Medulla oblongata (tissue), 1 donor: ENCODE data around the gene GSK3A.
"Not testable (repeated sequence)": the region's sequence is repeated elsewhere in the genome, so short reads cannot be mapped to it uniquely, and the experiment has no call there.

ENCODE experiments used
- DNase-seq: peaks from one replicate; pipeline ENCODE4 v3.0.0-alpha.2; 2015; ENCODE audit errors: extremely low spot score

GSK3A gene

DNA sequence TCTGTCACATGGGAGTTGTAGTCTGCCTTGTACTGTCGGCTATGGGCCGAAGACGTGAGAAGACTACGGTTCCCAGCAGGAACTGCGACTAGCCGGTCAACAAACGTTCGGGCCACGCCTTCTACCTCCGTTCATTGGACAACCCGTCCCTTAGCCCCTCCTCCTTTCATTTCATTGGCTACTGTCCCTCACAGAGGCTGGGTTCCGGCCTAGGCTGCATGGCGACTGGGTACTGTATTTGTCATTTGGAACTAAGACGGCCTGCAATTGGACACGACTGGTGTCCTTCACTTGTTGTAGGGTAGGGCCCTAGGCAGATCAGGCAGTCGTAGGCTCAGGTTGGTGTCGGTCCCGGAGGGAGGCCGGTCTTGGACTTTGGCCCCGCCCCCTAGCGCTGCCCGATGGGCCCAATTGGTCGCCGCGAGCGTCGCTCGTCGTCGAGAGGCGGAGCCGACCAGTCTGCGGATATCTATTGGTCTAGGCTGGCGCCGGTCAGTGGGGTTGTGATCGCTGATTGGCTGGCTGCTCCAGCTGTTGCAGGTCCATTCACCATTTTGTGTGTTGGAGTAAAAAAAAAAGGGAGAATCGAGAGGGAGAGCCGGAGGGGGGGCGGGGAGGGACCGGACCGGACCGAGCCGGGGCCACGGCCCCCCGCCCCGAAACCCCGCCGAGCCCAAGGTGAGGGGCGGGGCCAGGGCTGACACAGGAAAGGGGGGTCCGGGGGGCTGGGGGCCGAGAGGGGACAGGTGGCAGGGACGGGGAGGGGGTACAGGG lies 26.5 kb upstream of the GSK3A start, which contains the start of gene CIC:
CIC (plus strand) TSS at position 549 of the 774 bp plus-strand sequence. CDS start 2,532 bp downstream, outside the sequence.
- DNase-seq = peak; percentile 100

DNA sequence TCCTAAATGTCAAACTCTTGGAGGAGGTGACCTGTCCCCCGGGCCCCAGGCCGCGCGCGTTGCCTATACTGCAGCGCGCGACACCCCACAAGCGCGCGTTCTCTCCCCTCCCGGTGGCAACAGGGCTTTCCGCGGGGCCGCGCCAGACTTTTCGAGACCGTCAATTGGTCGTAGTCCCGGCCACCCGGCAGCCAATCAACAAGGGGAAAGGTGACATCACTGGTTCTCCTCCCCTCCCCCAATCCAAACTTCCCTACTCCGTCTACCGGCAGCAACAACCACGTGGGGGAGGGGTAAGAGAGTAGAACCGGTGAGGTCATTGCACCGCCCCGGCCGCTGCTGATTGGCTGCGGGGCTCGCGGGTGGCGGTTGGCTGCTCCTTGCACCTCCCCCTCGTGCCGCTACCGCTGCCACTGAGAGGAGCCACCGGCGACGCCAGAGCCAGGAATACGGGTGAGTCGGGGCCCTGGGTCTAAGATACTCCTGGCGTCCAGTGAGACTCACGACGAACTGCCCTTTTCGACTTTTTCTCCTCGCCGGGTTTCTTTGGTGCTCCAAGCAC lies 25.8 kb upstream of the GSK3A start:
- peak; percentile 100 for DNase-seq

DNA sequence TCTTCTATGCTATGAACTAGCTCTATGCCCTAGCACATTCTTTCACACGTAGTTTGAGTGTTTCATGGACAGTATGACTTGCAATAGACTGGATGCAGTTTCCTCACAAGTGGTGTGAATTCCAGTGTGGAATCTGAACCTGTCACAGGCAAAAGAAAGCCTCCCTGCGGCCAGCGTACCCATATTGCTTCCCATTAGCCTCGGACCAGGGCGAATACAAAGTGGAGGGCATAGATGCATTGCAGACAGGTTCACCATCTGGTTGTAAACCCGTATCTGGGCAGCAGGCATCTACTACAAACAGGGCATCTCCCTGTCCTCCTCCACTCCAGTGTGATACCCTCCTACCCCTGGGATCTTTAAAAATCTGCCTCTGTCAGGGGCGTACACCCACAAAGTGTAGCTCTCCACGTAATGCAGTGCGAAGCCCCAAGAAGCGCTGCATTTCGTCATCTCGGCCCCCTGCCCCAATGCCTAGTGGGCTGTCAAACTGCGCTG lies 25.3 kb upstream of the GSK3A start:
- DNase-seq = peak; percentile 29

DNA sequence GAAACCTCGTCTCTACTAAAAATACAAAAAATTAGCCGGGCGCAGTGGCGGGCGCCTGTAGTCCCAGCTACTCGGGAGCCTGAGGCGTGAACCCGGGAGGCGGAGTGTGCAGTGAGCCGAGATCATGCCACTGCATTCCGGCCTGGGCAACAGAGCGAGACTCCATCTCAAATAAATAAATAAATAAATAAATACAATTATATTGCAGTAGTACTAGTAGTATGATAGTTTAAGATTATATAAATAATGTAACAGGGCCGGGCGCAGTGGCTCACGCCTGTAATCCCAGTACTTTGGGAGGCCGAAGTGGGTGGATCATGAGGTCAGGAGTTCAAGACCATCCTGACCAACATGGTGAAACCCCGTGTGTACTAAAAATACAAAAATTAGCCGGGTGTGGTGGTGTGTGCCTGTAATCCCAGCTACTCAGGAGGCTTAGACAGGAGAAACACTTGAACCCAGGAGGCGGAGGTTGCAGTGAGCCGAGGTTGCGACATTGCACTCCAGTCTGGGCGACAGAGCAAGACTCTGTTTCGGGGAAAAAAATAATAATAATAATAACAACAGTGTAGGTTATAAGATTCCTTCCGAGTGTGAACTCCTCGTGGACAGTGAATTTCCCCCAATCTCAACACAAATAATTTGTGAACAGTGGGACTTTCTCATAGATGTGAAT lies 24.7 kb upstream of the GSK3A start:
- DNase-seq = not testable (repeated sequence)

DNA sequence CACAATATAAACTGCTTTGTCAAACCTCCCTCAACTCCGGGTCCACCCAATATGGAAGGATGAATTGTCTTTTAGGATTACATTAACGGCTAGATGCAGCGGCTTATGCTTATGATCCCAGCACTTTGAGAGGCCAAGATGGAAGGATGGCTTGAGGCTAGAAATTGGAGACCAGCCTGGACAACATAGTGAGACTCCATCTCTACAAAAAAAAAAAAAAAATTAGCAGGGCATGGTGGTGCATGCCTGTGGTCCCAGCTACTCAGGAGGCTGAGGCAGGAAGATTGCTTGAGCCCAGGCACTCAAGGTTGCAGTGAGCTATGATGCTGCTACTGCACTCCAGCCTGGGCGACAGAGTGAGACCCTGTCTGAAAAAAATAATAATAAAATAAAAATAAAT lies 23.7 kb upstream of the GSK3A start:
- not testable (repeated sequence) for DNase-seq

DNA sequence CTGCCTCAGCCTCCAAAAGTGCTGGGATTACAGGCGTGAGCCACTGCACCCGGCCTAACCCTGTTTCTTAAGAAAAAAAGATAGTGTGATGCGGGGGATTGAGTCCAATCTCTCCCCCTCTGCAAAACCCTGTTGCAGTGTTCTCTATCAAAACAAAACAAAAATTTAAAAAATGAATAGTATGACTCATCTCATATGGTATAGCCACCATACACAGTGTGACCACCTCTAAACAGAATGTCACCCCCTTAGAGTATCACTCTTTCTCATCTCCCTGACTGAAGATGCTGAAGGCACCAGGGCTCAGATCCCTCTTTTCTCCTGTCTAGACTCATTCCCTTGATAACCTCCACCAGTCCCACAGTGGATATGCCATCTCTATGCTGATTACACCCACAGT lies 19.4 kb upstream of the GSK3A start:
- no peak for DNase-seq

DNA sequence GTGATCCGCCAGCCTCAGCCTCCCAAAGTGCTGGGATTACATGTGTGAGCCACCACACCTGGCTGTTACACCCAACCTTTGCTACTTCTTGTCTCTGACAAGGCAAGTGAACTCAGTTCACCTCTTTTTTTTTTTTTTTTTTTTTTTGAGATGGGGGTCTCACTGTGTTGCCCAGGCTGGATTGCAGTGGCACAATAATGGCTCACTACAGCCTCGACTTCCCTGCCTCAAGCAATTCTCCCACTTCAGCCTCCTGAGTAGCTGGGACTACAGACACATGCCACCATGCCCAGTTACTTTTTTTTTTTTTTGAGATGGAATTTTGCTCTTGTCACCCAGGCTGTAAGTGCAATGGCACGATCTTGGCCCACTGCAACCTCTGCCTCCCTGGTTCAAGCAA lies 15.4 kb upstream of the GSK3A start:
- not testable (repeated sequence) for DNase-seq

DNA sequence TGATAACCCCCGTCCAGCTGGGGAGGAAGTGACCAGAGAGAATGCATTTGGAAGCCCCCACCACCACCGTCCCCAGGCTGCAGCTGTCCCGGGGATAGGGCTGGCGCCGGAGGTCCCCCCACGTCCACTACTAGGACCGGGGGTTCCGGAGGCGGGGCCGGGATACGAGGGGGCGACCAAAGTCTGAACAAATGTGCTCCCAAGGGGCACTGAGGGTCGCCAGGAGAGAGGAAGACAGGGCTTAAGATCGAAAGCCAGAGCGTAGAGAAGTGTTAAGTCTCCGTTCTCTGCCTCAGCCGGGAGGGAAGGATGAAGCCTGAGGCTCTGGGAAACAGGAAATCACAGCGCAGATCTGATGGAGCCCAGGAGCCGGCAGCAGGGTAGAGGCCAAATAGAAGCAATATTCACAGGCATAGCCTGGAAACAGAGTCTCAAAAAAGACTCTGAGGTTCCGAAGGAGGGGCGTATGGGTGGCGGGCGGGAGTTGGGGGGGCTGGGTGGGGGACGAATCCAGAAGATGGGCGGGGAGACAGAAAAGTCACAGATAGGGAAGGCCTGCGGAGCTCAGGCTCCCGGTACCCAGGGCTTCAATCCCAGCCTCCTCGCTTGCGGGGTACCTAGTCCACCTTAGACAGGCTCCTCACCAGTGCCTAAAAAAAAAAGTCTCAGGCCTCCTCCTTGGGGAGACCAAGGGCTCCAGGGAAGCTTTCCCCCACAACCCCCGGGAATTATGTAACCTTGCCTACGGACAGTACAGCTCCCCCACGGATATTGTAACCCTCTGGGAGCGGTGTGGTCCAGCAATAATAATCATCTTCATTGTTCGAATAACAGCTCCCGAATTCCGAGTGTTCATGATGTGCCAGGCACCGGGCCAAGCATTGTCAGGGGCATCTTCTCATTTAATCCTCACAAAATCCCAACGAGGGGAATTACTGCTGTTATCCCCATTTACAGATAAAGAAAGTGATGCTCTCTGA lies 13.7 kb upstream of the GSK3A start:
- peak; percentile 65 for DNase-seq

DNA sequence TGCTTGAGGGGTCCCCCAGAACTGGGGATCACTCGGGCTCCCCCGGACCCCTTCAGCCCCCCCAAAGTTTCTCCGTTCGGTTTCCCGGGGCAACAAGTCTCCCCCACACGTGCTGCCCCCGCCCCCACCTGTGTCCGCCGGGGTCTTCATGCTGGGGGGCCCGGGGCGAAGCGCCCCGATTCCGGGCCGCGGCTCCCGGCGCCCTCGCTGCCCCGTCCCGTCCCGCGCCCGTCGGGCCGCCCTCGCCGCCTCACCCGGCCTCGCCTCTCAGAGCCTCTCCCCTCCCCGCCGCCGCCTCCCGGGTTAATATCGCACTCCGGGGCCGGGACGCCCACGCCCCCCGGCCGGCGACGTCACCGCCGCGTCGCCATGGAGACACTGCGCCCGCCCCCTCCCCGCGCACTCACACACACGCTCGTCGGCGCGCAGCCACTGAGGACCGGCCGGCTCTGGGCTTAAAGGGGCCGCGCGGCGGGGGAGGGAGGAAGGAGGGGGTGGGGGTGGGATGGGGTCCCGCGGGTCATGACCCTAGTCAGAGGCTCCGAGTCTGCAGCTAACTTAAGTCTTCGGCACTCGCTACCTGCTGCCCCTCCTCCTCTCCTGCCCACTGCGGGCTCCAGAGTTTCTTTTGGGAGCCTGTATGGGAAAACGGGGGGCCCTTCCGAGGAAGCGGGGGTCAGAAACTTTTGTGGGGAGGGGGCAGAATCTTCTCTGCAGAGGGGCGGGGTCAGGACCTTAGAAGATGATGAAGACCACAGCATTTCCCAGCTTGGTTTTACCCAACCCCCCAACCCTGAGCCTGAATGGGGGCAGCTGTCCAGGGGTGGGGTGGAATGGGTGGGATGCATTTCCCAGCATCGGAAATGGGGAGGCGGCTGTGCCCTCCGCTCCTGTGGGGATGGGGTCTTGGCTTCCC lies 12.7 kb upstream of the GSK3A start, which contains the start of gene ERF:
ERF (minus strand) TSS at position 279 of the 916 bp plus-strand sequence; CDS start at position 150, 129 bp downstream.
- DNase-seq = peak; percentile 95

DNA sequence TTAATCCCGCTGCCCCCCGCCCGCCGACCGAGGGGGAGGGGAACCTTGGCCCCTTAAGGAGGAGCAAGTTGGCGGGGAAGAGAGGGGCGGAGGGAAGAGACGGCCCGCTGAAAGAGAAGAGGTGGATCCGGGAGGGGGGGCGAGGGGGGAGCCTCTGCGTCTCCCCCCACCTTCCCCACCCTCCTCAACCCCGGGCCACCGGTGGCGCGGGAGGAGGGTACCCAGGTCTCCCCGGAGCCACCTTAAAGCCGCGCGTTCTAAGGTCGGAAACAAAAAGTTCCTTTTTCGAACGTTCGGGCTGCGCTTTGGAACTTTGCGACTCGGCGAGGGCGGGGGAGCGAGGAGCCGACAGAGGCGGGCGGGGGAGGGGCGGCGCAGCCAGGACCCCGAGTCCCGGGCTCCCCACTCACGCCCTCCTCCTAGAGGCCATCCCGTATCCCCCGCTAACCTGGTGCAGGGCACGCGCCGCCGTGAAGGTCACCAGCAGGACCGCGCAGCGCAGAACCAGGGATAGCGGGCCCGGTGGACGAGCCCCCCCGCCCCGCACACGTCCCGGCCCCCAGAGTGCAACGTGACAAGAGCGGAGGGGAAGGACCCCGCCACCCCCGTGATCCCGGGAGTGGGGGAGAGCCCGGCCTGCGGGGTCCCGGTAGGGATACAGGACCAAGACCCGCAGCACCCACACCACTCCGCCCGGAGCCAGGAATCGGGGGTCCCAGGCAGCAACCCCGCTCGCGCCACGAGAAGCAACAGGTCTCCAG lies 11.9 kb upstream of the GSK3A start:
- peak; percentile 90 for DNase-seq

DNA sequence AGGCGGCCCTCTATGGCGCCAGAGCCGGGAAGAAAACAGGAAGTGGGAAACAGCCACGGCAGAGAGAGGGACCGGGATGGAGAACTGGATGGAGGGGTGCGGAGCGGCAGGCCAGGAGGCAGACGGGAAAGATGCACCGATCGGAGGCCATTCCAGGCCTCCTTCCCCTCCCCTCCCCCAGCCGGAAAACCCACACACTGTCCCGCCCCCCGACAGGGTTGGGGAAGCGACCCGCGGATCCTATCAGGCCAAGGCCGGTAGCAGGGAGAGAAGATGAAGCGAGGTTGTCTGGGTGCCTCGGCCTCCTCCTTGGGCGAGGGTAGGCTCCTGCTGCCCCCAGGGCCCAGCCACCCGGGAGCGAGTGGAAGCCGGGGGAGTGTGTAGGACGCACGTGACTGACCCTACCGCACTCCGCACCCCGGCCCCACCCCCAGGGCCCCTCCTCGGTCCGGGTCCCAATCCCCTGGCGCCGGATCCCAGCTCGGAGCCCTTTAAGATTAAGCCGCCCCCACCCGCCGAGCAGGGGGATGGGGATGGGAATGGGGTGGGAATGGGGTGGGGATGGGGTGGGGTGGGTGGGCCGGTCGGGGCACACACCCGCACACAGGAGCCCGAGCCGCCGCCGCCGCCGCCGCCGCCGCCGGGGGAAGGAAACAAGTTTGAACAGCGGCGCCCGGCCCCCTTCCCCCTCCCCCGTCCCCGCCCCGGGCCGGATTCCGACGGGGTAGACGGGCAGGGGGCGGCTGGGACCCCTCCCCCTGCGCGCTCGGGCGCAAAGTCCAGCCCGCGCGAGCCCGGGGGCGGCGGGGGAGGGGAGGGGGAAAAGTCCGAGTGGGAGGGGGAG lies 11.1 kb upstream of the GSK3A start:
- DNase-seq = peak; percentile 53

DNA sequence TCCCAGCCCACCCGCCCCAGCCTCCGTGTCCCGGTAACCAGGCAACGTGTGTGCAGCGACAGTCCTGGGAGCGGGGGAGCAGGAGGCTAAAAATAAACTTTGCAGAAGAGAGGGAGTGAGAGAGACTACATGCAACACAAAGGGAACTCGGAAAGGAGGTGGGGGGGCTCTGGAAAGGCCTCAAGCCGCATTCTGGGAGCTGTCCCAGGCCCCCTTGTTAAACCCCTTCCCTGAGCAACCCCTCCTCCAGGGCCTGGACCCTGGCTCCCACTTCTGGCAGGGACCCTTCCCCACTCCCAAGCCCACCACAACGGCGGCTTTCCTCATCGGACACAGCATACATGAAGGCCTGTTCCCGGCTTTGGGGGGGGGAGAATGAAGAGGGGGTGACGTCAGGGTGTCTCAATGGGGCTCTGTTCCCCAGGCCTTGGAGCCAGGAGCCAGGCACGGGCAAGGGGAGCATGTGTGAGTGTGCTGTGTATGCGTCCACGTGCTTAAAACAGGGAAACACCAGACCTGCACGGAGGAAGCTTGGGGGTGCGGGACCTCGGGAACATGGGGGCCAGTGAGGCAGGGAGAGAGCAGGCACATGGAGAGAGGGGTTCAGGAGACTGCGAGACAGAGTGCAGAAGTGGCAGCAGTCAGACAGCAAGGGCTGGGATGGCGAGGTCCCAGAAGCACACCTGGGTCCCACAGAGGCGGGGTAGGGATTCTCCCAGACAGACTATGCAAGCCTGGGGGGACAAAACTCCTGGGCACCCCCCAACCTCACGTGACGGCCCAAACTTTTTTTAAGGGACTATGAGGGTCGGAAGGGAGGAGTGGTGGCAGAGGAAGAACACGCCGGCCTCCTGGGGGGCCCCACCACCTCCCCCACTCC lies 10.2 kb upstream of the GSK3A start:
- peak; percentile 95 for DNase-seq

DNA sequence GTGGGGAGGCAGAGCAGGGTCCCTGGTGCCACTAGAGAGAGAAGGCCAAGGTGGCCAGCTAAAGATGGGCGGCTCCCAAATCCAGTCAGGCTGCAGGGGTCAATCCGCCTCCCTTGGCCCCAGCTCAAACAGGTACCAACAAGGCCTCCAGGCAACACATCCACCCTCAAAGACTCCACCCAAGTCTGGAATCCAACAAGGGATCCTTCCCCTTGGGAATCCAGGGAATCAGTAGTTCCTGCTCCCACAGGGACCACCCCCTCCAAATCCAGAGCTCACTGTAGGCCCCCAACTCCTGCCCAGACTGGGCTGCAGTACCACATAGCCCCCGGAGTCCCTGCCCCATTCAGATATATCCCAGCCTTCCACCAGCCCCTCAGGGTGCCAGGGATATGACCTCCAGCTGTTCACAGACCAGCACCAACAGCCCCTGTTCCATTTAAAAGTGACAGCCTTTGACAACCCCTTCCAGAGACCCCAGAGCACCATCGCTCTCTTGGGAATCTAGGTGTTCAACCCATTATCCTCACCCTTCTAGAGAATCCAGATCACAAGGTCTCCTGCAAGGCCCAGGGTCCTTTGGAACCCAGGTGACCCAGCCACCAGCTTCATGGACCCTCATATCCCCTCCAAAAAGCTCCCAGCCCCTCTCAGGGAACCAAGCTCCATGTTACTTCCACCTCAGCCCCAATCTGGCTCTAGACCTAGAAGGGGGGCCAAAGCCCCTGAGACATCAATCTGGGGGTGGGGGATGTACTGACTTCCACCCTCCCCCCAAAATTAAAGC lies 9.4 kb upstream of the GSK3A start:
- peak; percentile 23 for DNase-seq

DNA sequence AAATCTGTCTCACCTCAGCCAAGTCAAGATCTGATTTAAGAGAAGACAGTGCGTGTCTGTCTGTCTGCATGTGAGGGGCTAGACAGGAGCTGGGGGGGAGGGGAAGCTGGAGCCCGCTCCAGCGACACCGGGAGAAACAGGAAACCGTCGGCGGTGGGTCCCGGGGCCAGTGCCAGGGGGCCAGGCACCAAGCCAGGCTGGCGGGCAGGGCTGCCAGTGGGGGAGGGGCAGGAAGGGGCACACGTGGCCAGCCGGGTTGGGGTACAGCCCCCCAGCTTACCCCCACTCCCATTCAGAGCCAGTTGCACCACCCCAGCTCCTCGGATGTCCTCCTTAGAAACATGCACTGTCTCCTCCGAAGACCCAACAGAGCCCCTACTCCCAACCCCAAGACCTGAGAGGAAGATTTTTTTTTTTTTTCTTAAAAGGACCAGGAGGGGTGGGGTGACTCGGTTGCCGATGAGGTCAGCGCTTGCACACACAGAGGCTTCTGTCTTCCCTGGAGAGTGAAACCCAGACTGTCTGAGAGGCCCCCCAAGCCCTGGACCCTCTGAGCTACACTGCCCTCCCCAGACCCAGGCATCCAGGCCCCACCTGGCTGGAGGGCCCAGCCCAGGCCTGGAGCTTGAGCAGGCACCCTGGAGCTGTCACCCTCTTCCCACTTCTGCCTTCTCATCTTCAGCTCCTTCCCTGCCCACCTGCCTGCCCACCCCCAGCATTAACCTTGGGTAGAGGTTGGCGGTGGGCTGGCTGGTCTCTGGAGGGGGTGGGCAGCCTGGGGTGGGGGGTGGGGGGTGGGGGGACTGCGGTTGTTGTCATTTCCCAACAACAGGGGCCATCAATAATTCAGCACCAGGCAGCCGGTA lies 8.5 kb upstream of the GSK3A start:
- DNase-seq = peak; percentile 63

DNA sequence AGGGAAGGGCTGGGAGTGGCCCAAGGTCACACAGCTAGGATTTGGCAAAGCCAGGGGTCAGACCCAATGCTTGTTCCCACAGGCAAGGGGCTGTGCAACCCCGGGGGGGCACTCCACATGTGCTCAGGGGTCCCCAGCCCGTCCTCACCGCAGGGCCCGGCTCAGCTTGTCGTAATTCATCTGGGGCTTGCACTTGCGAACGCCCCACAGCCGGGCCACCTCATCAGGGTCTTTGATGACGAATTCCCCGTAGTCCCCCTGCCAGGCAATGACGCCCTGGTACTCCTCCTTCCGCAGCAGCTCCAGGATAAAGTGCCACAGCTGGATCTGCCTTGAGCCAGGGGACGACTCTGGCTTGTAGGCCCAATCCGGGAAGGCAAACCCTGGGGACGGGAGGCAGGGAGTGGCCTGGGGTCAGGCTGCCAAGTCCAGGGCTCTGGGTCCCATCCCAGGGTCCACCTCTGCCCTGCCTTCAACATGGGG lies 7.8 kb upstream of the GSK3A start:
- no peak for DNase-seq

DNA sequence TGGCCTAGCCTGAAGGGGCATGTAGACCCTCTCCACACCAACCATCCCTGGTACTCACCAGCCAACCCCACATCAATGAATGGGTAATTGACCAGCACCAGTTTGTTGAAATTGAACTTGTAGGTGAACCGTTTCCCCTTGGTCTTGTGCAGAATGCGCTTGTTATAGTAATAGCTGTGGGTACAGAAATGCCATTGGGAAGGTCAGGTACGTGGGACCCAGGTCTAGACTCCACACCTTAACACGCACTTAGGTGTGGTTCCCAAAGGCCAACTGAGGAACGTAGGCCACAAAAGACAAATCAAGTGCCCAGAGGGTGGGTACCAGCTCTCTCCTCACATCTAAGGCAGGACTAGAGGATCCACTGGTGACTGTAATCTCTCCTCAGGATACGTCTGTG lies 7.4 kb upstream of the GSK3A start:
- no peak for DNase-seq
